ENCODE measurements around the gene LMO7.

The LMO7 gene

GRCh38 chr13:75843991-75844390 is 207.9 kb downstream of the LMO7 start:
- no peak for DNase-seq (ENCODE audit: low spot score)

DNA sequence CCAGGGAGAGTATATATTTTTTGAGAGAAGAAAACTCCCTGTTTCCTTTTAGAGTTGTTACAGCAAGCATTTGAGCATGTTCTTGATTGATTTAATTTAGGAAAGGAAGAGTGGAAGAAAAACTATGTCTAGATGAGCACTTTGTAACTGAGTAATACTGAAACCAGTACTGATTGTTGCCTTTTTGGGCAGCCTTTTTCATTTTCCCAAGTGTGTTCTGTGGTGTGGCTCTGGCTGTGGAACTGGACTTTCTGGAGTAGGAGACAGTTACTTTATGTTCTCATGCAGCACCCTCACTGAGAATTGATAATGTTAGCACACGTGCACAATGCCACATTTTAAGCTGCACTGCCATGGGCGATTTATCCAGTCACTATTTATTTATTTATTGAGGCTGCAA is 211.5 kb downstream of the LMO7 start:
- no peak for DNase-seq (ENCODE audit: low spot score)

DNA sequence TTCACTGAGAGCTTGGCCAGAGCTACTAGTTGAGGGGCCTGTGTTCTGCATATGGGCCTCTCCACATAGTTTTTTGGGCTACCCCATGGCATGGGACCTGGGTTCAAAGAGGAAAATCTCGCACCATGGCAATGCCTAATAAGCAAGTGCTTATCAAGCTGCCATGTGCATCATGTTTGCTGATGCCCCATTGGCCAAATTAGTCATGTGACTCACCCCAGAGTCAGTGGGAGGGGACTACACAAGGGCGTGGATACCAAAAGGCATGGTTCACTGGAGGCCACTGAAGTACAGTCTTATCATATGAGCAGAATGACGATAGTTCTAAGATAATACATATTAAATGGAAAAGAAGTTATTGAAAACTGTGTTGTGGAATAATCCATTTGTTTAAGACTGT is 214.8 kb downstream of the LMO7 start:
- DNase-seq (ENCODE audit: low spot score) = peak; percentile 11

GRCh38 chr13:75855216-75855615 is 219.1 kb downstream of the LMO7 start:
- no peak for DNase-seq (ENCODE audit: low spot score)

DNA sequence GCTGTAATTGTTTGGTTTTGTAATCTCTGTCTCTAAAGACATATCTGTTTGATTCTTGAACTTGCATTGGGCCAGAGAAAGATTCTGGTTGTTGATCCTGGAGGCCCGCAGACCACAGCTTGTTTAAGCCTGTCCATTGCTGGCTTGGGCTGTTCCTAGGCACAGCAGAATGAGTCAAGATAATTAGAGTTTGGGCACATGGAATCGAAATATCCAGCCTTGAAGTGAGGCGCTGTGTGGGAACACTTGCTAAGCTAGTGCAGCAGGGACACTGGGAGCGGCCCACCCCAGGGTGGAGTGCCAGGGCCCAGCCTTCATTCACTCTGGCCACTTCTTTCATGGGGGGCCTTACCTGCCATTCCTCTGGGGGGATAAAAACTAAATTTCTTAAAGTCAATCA is 219.7 kb downstream of the LMO7 start:
- DNase-seq (ENCODE audit: low spot score) = no peak

- no peak for DNase-seq (ENCODE audit: low spot score)
These were observed 221.2 kb downstream of the LMO7 start for GRCh38 chr13:75857291-75857690.

DNA sequence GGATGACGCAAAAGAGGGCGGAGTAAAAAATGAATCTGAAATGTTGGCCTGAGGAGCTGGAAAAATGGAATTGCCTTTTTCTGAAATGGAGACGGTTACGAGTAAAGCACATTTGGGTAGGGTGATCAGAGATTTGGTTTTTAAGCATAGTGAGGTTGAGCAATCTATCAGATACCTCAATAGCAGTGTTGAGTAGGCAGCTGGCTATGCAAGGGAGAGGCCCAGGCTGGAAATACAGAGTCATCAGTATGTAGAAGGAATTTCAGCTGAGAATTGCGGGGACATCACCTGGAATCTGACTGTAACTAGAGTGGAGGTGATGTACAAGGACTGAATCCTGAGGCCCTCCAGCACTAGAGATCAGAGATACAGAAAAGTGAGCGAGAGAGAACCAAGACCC is 224.8 kb downstream of the LMO7 start:
- no peak for DNase-seq (ENCODE audit: low spot score)

GRCh38 chr13:75861786-75862185 is 225.7 kb downstream of the LMO7 start:
- DNase-seq (ENCODE audit: low spot score) = no peak

DNA sequence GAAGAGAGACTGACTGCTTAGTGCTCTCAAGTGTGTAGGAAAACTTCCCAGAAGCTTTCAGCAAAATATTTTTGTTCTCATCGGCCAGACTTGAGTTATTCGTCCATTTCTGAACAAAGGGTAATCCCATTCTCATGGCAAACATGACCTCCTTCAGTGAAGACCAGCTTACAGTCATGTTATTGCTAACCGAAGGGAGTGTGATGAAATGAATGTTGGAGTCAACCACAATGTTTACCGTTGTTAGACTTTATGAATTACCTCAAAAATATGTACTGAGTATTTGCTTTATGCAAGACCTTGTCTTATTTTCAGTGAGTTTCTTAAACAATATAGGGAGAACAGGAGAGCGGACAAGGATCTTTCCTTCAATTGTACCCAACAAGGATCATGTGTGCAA is 228.6 kb downstream of the LMO7 start:
- DNase-seq (ENCODE audit: low spot score) = peak; percentile 35

DNA sequence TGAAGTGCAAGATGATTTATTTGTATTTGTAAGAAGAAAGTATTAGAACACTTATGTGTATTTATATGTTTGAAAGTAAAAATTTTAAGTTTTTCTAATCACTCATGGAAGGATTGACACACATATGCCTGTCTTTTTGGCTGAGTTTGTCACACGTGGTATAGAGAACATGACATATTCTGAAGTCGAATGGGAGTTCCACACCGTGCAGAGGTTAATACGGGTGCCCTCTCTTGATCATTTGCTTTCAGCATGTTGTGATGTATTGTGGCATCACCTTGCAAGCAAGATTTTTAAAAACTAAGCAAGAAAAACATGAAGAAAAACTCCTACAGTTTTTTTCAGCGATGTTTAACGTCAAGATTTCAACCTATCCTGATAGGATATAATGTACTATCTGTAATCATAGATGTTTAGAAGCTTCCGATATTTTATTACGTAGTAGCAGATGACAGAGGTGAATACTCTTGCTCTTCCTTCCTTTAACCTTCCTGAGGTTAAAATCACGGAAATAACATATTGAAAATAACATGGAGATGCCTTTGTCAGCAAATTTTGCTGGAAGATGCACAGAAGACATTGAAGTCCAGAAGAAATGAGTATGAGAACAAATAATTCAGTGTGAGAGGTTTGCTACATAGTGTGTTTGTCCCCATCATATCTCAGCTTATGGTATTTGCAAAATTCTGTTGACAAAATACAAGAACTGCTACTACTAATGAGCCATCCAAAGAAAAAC is 231.4 kb downstream of the LMO7 start:
- no peak for DNase-seq (ENCODE audit: low spot score)

DNA sequence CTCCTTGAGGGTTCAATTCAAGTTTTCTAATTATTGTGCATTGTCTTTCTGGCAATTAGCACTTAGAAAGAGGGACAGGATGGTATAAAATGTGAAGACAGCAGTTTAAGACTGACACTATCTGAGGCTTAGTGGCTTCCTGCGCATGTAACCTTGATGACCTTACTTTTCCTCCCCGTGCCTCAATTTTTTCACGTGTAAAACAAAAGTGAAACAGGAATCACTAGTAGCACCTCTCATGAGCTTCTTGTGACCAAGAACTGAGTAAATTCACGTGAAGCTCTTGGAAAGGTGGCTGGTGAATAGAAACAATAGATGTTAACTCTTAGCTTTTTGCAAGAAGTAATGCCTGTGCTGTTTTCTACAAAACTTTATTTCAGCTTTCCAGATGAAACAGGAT is 233.9 kb downstream of the LMO7 start:
- DNase-seq (ENCODE audit: low spot score) = no peak

GRCh38 chr13:75870397-75870903 is 234.3 kb downstream of the LMO7 start:
- DNase-seq (ENCODE audit: low spot score) = peak; percentile 37

- no peak for DNase-seq (ENCODE audit: low spot score)
These were observed 234.9 kb downstream of the LMO7 start for GRCh38 chr13:75871059-75871458.

DNA sequence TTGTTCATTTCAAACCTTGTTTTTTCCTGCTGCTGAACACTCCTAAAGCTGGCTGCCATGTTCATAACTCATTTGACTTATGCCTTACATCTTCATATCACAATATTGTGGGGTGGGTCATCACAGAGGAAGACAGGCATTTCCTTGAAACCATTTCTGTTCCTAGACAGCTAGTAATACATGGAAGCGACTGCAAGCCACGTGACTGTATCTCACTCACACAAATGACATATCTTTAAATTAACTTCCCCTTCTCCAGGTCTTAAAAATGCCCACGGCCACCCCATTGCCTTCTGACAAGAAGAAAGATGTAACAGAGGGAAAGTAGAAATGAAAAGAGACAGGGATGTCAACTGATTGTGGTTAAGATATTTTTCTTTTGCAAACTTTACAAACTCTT is 236.8 kb downstream of the LMO7 start:
- DNase-seq (ENCODE audit: low spot score) = no peak

DNA sequence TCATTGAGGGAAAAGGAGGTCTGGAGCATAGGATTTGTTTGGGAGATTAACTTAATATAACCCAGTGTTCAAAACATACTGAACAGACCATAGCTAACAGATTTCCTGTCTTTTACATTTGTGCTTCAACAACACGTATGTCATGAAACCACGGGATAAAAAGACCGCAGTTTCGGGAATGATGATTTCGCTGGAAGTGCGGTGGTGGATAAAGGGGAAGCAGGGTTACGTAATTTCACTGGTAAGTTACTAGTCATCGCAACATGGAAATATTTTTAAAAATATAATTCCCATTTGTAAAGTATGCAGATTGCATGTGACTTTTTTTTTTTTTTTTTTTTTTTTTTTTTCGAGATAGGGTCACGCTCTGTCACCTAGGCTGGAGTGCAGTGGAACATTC is 237.4 kb downstream of the LMO7 start:
- DNase-seq (ENCODE audit: low spot score) = no peak

DNA sequence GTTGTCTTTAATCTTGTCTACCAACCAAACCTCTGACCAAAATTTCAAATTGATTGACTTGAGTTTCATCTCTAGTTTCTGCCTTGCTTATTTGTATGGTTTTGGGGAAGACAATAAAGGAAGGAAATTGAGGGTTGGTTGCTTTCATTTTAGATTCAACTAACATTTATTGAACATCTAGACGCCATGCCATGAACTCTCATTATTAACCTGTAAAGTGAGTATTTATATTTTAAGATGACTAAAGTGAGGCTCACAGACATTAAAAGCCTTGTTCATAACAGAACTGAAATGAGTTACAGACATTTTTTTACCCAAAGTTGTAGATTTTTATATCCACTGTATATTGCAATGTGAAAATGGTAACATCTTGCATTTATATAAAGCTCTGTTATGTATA is 239.3 kb downstream of the LMO7 start:
- no peak for DNase-seq (ENCODE audit: low spot score)

- peak; percentile 60 for DNase-seq (ENCODE audit: low spot score)
These were observed 240.3 kb downstream of the LMO7 start for GRCh38 chr13:75876142-75877050.

DNA sequence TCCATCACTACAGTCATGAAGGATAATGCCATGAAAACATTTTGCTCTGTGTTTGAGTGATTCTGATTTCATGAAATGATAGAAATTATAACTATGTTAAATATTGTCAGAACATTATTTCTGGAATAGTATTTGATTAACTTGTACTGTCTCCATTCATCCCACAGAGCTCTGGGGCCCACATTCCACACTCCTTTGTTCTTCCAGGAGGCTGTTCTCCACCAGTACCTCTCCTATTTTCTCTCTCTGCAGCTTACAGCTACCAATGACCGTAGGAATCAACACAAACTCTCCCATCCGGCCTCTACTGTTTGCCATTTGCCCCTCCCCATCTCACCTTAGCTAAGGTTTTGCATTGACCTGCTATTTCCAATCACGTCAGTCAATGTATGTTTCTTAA is 240.9 kb downstream of the LMO7 start:
- DNase-seq (ENCODE audit: low spot score) = no peak

GRCh38 chr13:75879656-75880055 is 243.5 kb downstream of the LMO7 start:
- DNase-seq (ENCODE audit: low spot score) = no peak

GRCh38 chr13:75881109-75881775 is 245.1 kb downstream of the LMO7 start:
- peak; percentile 12 for DNase-seq (ENCODE audit: low spot score)

DNA sequence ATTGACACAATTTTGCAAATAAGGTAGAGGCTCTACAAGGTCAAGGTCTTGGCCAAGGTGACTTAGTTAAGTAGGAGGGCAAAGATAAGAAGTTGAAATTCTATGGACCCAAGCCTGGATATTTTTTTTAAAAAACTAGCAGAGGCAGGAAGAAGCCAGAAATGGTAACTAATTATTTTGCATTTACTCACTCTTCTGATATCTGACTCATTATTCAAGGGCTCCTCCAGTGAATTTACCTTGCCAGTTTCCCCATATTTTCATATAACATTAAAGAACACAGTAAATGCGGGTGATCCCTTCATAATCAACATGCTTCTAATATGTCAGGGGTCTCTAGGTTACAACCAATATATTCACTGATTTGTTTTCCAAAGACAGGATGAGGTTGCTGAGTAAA is 246.1 kb downstream of the LMO7 start:
- DNase-seq (ENCODE audit: low spot score) = no peak

GRCh38 chr13:75889427-75889826 is 253.3 kb downstream of the LMO7 start:
- DNase-seq (ENCODE audit: low spot score) = no peak

DNA sequence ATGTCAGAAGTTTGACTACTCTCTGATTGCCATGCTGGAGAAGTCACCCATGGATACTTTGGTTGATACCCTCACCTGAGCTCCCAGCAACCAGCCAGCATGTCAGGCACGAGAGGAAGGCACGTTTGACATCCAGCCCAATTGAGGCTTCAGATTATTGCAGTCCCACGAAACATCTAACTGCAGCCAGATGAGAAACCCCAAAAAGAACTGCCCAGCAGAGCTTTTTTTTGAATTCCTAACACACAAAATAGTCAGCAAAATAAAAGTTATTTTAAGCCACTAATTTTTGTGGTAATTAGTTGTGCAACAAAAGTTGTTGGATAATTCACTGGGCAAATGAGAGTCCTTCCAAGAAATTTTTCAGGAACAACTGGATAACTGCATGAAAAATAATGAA is 259.0 kb downstream of the LMO7 start:
- DNase-seq (ENCODE audit: low spot score) = no peak

Data from AG08396 (cell line).